ENCODE measurements around the gene HCAR2. TPM values are rescaled to one million over a fixed set of nuclear protein-coding genes. Genes with fewer than 3 reads are reported as not detected.
"Not testable (repeated sequence)": the region's sequence is repeated elsewhere in the genome, so short reads cannot be mapped to it uniquely, and the experiment has no call there.

HCAR2 gene
- total and polyA plus RNA-seq, 2 of the 4 experiments (the other 2 are of a cell fraction) = not detected

GRCh38 chr12:122716658-122717057 is 13.5 kb upstream of the HCAR2 start, which contains the start of gene HCAR3:
HCAR3 (minus strand) TSS chr12:122716811; CDS start chr12:122716737, 74 bp downstream.
- dilution Hi-C loops (cut with HindIII; ENCODE audit: low sequenced_read_pairs, unreplicated experiment); DNase-seq; H2AK5ac ChIP-seq (ENCODE audit: low read depth, low read length); ATAC-seq (ENCODE audit: low read depth); H3K9me1 ChIP-seq (ENCODE audit: insufficient read depth, low read length); CTCF ChIA-PET; H3K9ac ChIP-seq (ENCODE audit: low read depth, low read length); H3K79me1 ChIP-seq (ENCODE audit: low read depth in 1 of 2, low read length in 2 of 2); intact Hi-C loops (cut with micrococcal nuclease); H3K23ac ChIP-seq (ENCODE audit: low read depth, low read length); H3K14ac ChIP-seq (replicated peaks; ENCODE audit: low read depth, low read length); H2BK5ac ChIP-seq (ENCODE audit: low read depth, low read length, poor library complexity, severe bottlenecking); H3K27me3 ChIP-seq (ENCODE audit: control insufficient read depth, insufficient read depth, low read length); H2AK9ac ChIP-seq (replicated peaks; ENCODE audit: low read depth, low read length, poor library complexity); BruUV-seq (replicated peaks); H4K8ac ChIP-seq (ENCODE audit: low read depth in 2 of 2, low read length in 2 of 2); H4K20me1 ChIP-seq (ENCODE audit: insufficient read depth, low read length); H2BK20ac ChIP-seq (ENCODE audit: low read depth, low read length); H3K18ac ChIP-seq (ENCODE audit: low read depth, low read length); H3K27ac ChIP-seq (ENCODE audit: insufficient read depth, low read length); in situ Hi-C loops (cut with MboI; ENCODE audit: low sequenced_read_pairs); H2BK120ac ChIP-seq (ENCODE audit: low read depth, low read length); H3K4me2 ChIP-seq (ENCODE audit: low read depth, low read length); H3K4ac ChIP-seq (ENCODE audit: low read depth, low read length); H3K9me3 ChIP-seq (ENCODE audit: control insufficient read depth, insufficient read depth, low read length); H3K4me1 ChIP-seq (ENCODE audit: control insufficient read depth, insufficient read depth, low read length); H2BK15ac ChIP-seq (ENCODE audit: low read depth, low read length); H3K56ac ChIP-seq (ENCODE audit: extremely low read depth, insufficient read depth, low read length); H4K91ac ChIP-seq (ENCODE audit: insufficient read depth, low read depth, low read length); H3K4me3 ChIP-seq (ENCODE audit: insufficient read depth, low read depth, low read length); H2AFZ ChIP-seq (replicated peaks; ENCODE audit: low read length, poor library complexity); POLR2A ChIA-PET (ENCODE audit: unreplicated experiment); H4K5ac ChIP-seq (ENCODE audit: low read depth, low read length); H3K36me3 ChIP-seq (ENCODE audit: control insufficient read depth, insufficient read depth, low read length): not testable (repeated sequence)
- WGBS, 2 experiments (ENCODE audit: extremely low coverage in 2 of 2, insufficient read length in 1 of 2) = no CpG with 5 or more reads among the region's 10 CpGs

GRCh38 chr12:122715211-122715610 is 12.1 kb upstream of the HCAR2 start:
- dilution Hi-C loops (cut with HindIII; ENCODE audit: low sequenced_read_pairs, unreplicated experiment); H2AK5ac ChIP-seq (ENCODE audit: low read depth, low read length); H3K4me3 ChIP-seq (ENCODE audit: insufficient read depth, low read depth, low read length); H4K20me1 ChIP-seq (ENCODE audit: insufficient read depth, low read length); POLR2A ChIA-PET (ENCODE audit: unreplicated experiment); H3K56ac ChIP-seq (ENCODE audit: extremely low read depth, insufficient read depth, low read length); CTCF ChIA-PET; BruUV-seq (replicated peaks); H4K5ac ChIP-seq (ENCODE audit: low read depth, low read length); H3K9me1 ChIP-seq (ENCODE audit: insufficient read depth, low read length); H2BK15ac ChIP-seq (ENCODE audit: low read depth, low read length); H2BK120ac ChIP-seq (ENCODE audit: low read depth, low read length); H3K4ac ChIP-seq (ENCODE audit: low read depth, low read length); H3K23ac ChIP-seq (ENCODE audit: low read depth, low read length); H3K36me3 ChIP-seq (ENCODE audit: control insufficient read depth, insufficient read depth, low read length); H2BK5ac ChIP-seq (ENCODE audit: low read depth, low read length, poor library complexity, severe bottlenecking); H2AFZ ChIP-seq (replicated peaks; ENCODE audit: low read length, poor library complexity); H4K8ac ChIP-seq (ENCODE audit: low read depth in 2 of 2, low read length in 2 of 2); H3K14ac ChIP-seq (replicated peaks; ENCODE audit: low read depth, low read length); H3K4me2 ChIP-seq (ENCODE audit: low read depth, low read length); H3K18ac ChIP-seq (ENCODE audit: low read depth, low read length); H2AK9ac ChIP-seq (replicated peaks; ENCODE audit: low read depth, low read length, poor library complexity); ATAC-seq (ENCODE audit: low read depth); H3K9ac ChIP-seq (ENCODE audit: low read depth, low read length); H3K9me3 ChIP-seq (ENCODE audit: control insufficient read depth, insufficient read depth, low read length); H3K79me1 ChIP-seq (ENCODE audit: low read depth in 1 of 2, low read length in 2 of 2); H3K4me1 ChIP-seq (ENCODE audit: control insufficient read depth, insufficient read depth, low read length); H3K27me3 ChIP-seq (ENCODE audit: control insufficient read depth, insufficient read depth, low read length); intact Hi-C loops (cut with micrococcal nuclease); H2BK20ac ChIP-seq (ENCODE audit: low read depth, low read length); in situ Hi-C loops (cut with MboI; ENCODE audit: low sequenced_read_pairs); H4K91ac ChIP-seq (ENCODE audit: insufficient read depth, low read depth, low read length); DNase-seq; H3K27ac ChIP-seq (ENCODE audit: insufficient read depth, low read length): not testable (repeated sequence)
- WGBS, 2 experiments (ENCODE audit: extremely low coverage in 2 of 2, insufficient read length in 1 of 2) = 70% methylated on average over 2 of the region's 6 CpGs; no CpG with 5 or more reads in 1 of the 2 experiments
